ENCODE data around the gene ZNF718.
"Not testable (repeated sequence)": the region's sequence is repeated elsewhere in the genome, so short reads cannot be mapped to it uniquely, and the experiment has no call there.

The ZNF718 gene

GRCh38 chr4:124275-125081 is at the start of gene ZNF718:
ZNF718 (plus strand) TSS chr4:124501; CDS start chr4:124671, 170 bp downstream.
- peaks cover 25% of the 10 kb centered on the region for H3K79me2 ChIP-seq (ENCODE audit: low read length)
- no peaks in the 10 kb centered on the region for H3K4me1 ChIP-seq (ENCODE audit: low read length)
- no peaks in the 10 kb centered on the region for H3K27me3 ChIP-seq (ENCODE audit: low read depth, low read length)
- H3K9me3 ChIP-seq (ENCODE audit: insufficient read depth, low read length), result 0 out of 2 replicates have a peak, but pooled peaks cover 12% of the 10 kb centered on the region
- H3K4me2 ChIP-seq (ENCODE audit: low read length), result peak within 1 kb of the TSS; percentile 57
- H3K4me3 ChIP-seq (ENCODE audit: low read length), result peak within 1 kb of the TSS; percentile 79
- peak within 1 kb of the TSS; percentile 73 for H3K27ac ChIP-seq (ENCODE audit: low read length)
- TF ChIP-seq, protein P1, sequence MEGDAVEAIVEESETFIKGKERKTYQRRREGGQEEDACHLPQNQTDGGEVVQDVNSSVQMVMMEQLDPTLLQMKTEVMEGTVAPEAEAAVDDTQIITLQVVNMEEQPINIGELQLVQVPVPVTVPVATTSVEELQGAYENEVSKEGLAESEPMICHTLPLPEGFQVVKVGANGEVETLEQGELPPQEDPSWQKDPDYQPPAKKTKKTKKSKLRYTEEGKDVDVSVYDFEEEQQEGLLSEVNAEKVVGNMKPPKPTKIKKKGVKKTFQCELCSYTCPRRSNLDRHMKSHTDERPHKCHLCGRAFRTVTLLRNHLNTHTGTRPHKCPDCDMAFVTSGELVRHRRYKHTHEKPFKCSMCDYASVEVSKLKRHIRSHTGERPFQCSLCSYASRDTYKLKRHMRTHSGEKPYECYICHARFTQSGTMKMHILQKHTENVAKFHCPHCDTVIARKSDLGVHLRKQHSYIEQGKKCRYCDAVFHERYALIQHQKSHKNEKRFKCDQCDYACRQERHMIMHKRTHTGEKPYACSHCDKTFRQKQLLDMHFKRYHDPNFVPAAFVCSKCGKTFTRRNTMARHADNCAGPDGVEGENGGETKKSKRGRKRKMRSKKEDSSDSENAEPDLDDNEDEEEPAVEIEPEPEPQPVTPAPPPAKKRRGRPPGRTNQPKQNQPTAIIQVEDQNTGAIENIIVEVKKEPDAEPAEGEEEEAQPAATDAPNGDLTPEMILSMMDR (IDR thresholded peaks at IDR 0.05; ENCODE audit: low read depth, low read length), result no peak
- TF ChIP-seq EZH2phosphoT487 (IDR thresholded peaks at IDR 0.05; ENCODE audit: low read depth), result no peak
- H3K9ac ChIP-seq (ENCODE audit: low read length), result peak within 1 kb of the TSS; percentile 76
- no peaks in the 10 kb centered on the region for H4K20me1 ChIP-seq (ENCODE audit: insufficient read depth, low read length)
- no peak within 1 kb of the TSS for H2AFZ ChIP-seq (ENCODE audit: low read depth, low read length)
- H3K36me3 ChIP-seq (replicated peaks; ENCODE audit: low read depth, low read length), result peaks cover 12% of the 10 kb centered on the region

- H3K9me3 ChIP-seq (ENCODE audit: insufficient read depth, low read length), result peaks cover 44% of the 10 kb centered on the region
- no peaks in the 10 kb centered on the region for H3K79me2 ChIP-seq (ENCODE audit: low read length)
- H4K20me1 ChIP-seq (ENCODE audit: insufficient read depth, low read length), result no peaks in the 10 kb centered on the region
- no peak overlapping the region for H3K4me3 ChIP-seq (ENCODE audit: low read length)
- no peaks in the 10 kb centered on the region for H3K4me1 ChIP-seq (ENCODE audit: low read length)
- no peak overlapping the region for H2AFZ ChIP-seq (ENCODE audit: low read depth, low read length)
- no peak overlapping the region for H3K9ac ChIP-seq (ENCODE audit: low read length)
- peaks cover 4% of the 10 kb centered on the region for H3K36me3 ChIP-seq (replicated peaks; ENCODE audit: low read depth, low read length)
- H3K27ac ChIP-seq (ENCODE audit: low read length), result no peak overlapping the region
- no peaks in the 10 kb centered on the region for H3K27me3 ChIP-seq (ENCODE audit: low read depth, low read length)
- no peak for TF ChIP-seq EZH2phosphoT487 (IDR thresholded peaks at IDR 0.05; ENCODE audit: low read depth)
- TF ChIP-seq, protein P1 (IDR thresholded peaks at IDR 0.05; ENCODE audit: low read depth, low read length), result no peak
- H3K4me2 ChIP-seq (ENCODE audit: low read length), result no peak overlapping the region
Measured at GRCh38 chr4:85951-86350, 38.4 kb upstream of the ZNF718 start.

- not testable (repeated sequence) for H3K27me3 ChIP-seq (ENCODE audit: low read depth, low read length); H4K20me1 ChIP-seq (ENCODE audit: insufficient read depth, low read length); H3K27ac ChIP-seq (ENCODE audit: low read length); H3K4me3 ChIP-seq (ENCODE audit: low read length); H3K9ac ChIP-seq (ENCODE audit: low read length); H2AFZ ChIP-seq (ENCODE audit: low read depth, low read length); H3K4me1 ChIP-seq (ENCODE audit: low read length); H3K36me3 ChIP-seq (replicated peaks; ENCODE audit: low read depth, low read length); H3K79me2 ChIP-seq (ENCODE audit: low read length); H3K4me2 ChIP-seq (ENCODE audit: low read length)
- H3K9me3 ChIP-seq (ENCODE audit: insufficient read depth, low read length), result peaks cover 49% of the 10 kb centered on the region
Measured at GRCh38 chr4:86559-87324, 37.6 kb upstream of the ZNF718 start.

- Histone ChIP-seq H2AFZ (ENCODE audit: low read depth, low read length) (no peak overlapping the region), H3K27ac (ENCODE audit: low read length) (no peak overlapping the region), H3K4me2 (ENCODE audit: low read length) (no peak overlapping the region), H3K4me3 (ENCODE audit: low read length) (no peak overlapping the region), H3K79me2 (ENCODE audit: low read length) (no peaks in the 10 kb centered on the region), H3K9me3 (ENCODE audit: insufficient read depth, low read length) (peaks cover 30% of the 10 kb centered on the region; the same call in 1 of the 2 replicates), H4K20me1 (ENCODE audit: insufficient read depth, low read length) (no peaks in the 10 kb centered on the region), H3K9ac (ENCODE audit: low read length) (no peak overlapping the region), H3K36me3 (replicated peaks; ENCODE audit: low read depth, low read length) (no peaks in the 10 kb centered on the region), H3K4me1 (ENCODE audit: low read length) (no peaks in the 10 kb centered on the region), H3K27me3 (ENCODE audit: low read depth, low read length) (no peaks in the 10 kb centered on the region)
- TF ChIP-seq, protein P1 (IDR thresholded peaks at IDR 0.05; ENCODE audit: low read depth, low read length), result no peak
- no peak for TF ChIP-seq EZH2phosphoT487 (IDR thresholded peaks at IDR 0.05; ENCODE audit: low read depth)
Measured at GRCh38 chr4:98386-98785, 25.9 kb upstream of the ZNF718 start.
